Liver (tissue), 3 donors: Measurements from ENCODE around the gene ZNF408.

ENCODE experiments used
- GABPA ChIP-seq, 2 donors: IDR thresholded peaks in 1 of 2; conservative IDR thresholded peaks in 1 of 2; 2 replicates each; pipeline ENCODE4 v1.6.1; 2016; ENCODE audit warnings: antibody characterized with exemption in 2 of 2, mild to moderate bottlenecking in 1 of 2, moderate library complexity in 1 of 2
- TAF1 ChIP-seq: conservative IDR thresholded peaks from 2 replicates; pipeline ENCODE4 v1.6.1; 2016; ENCODE audit warnings: antibody characterized with exemption, mild to moderate bottlenecking
- TF ChIP-seq, protein P1 (sequence below): IDR thresholded peaks from 2 replicates; pipeline ENCODE4 v1.6.1; 2016; ENCODE audit warnings: antibody characterized with exemption
- TF ChIP-seq, protein P2 (sequence below): fragments of 150-350 bp; IDR thresholded peaks from 2 replicates; pipeline ENCODE4 v1.5.1; 2017; ENCODE audit warnings: improper control_type of control experiment, low read depth, low read length; ENCODE audit not compliant: missing input control
- TF ChIP-seq, protein P3 (sequence below): IDR thresholded peaks from 2 replicates; pipeline ENCODE4 v1.6.1; 2016; ENCODE audit warnings: antibody characterized with exemption, mild to moderate bottlenecking
- donor health status: healthy.
- donor health status: healthy.

DNA sequence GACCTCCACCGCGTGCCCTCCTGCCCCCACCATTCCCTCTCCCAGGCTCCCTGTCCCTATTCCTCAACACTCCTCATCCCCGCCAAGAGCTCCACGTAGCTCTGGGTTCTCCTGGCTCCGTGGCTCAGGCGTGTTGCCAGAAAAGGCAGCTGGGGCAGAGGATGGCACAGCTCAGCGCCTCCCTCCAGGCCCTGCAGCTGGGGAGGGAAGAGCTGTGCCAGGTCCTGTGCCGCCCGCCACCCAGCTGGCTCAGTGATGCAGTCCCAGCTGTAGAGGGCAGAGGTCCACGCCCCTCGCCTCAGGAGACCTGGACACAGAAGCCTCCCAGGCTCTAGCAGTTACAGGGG lies 4.6 kb upstream of the ZNF408 start:
- TF ChIP-seq TAF1, result no peak
- TF ChIP-seq, protein P1, sequence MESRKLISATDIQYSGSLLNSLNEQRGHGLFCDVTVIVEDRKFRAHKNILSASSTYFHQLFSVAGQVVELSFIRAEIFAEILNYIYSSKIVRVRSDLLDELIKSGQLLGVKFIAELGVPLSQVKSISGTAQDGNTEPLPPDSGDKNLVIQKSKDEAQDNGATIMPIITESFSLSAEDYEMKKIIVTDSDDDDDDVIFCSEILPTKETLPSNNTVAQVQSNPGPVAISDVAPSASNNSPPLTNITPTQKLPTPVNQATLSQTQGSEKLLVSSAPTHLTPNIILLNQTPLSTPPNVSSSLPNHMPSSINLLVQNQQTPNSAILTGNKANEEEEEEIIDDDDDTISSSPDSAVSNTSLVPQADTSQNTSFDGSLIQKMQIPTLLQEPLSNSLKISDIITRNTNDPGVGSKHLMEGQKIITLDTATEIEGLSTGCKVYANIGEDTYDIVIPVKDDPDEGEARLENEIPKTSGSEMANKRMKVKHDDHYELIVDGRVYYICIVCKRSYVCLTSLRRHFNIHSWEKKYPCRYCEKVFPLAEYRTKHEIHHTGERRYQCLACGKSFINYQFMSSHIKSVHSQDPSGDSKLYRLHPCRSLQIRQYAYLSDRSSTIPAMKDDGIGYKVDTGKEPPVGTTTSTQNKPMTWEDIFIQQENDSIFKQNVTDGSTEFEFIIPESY, result no peak
- TF ChIP-seq, protein P2, sequence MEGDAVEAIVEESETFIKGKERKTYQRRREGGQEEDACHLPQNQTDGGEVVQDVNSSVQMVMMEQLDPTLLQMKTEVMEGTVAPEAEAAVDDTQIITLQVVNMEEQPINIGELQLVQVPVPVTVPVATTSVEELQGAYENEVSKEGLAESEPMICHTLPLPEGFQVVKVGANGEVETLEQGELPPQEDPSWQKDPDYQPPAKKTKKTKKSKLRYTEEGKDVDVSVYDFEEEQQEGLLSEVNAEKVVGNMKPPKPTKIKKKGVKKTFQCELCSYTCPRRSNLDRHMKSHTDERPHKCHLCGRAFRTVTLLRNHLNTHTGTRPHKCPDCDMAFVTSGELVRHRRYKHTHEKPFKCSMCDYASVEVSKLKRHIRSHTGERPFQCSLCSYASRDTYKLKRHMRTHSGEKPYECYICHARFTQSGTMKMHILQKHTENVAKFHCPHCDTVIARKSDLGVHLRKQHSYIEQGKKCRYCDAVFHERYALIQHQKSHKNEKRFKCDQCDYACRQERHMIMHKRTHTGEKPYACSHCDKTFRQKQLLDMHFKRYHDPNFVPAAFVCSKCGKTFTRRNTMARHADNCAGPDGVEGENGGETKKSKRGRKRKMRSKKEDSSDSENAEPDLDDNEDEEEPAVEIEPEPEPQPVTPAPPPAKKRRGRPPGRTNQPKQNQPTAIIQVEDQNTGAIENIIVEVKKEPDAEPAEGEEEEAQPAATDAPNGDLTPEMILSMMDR, result no peak
- TF ChIP-seq, protein P3, sequence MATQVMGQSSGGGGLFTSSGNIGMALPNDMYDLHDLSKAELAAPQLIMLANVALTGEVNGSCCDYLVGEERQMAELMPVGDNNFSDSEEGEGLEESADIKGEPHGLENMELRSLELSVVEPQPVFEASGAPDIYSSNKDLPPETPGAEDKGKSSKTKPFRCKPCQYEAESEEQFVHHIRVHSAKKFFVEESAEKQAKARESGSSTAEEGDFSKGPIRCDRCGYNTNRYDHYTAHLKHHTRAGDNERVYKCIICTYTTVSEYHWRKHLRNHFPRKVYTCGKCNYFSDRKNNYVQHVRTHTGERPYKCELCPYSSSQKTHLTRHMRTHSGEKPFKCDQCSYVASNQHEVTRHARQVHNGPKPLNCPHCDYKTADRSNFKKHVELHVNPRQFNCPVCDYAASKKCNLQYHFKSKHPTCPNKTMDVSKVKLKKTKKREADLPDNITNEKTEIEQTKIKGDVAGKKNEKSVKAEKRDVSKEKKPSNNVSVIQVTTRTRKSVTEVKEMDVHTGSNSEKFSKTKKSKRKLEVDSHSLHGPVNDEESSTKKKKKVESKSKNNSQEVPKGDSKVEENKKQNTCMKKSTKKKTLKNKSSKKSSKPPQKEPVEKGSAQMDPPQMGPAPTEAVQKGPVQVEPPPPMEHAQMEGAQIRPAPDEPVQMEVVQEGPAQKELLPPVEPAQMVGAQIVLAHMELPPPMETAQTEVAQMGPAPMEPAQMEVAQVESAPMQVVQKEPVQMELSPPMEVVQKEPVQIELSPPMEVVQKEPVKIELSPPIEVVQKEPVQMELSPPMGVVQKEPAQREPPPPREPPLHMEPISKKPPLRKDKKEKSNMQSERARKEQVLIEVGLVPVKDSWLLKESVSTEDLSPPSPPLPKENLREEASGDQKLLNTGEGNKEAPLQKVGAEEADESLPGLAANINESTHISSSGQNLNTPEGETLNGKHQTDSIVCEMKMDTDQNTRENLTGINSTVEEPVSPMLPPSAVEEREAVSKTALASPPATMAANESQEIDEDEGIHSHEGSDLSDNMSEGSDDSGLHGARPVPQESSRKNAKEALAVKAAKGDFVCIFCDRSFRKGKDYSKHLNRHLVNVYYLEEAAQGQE, result no peak
- TF ChIP-seq GABPA (IDR thresholded peaks at IDR 0.05 in 1 of 2, conservative IDR thresholded peaks at IDR 0.05 in 1 of 2), result peak in 1 of 2 donors; percentile 25
